Loucy (cell line): Measurements from ENCODE around the gene LOXL4.

Experiments
- EZH2phosphoT487 ChIP-seq: fragments of 200-600 bp; IDR thresholded peaks from 2 replicates; pipeline ENCODE4 v1.6.1; 2018; ENCODE audit warnings: antibody characterized with exemption, mild to moderate bottlenecking, moderate library complexity, borderline replicate concordance
- TF ChIP-seq, protein P1 (sequence below): fragments of 200-600 bp; sonication (generic); conservative IDR thresholded peaks from 2 replicates; pipeline ENCODE4 v1.5.1; 2014; ENCODE audit warnings: mild to moderate bottlenecking, antibody characterized with exemption, low read length

DNA sequence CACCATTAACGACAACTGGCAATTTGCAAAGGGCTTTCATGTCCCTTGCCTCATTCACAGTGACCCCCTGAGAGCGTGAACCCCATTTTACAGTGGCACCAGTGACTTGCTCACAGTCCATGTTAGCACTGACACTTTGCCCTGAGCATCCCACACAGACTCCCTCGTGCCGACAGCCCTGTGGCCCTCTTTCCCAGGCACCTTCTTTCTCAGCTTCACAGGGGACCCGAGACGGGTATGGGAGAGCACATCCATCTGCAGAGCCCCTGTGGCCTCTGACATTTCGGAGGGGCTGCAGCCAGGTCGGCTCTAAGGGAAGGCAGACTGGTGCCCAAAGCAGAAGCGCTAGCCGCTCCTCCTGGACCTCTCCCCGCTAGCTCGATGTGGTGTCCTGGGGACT, 10.8 kb downstream of the LOXL4 start:
- TF ChIP-seq, protein P1, sequence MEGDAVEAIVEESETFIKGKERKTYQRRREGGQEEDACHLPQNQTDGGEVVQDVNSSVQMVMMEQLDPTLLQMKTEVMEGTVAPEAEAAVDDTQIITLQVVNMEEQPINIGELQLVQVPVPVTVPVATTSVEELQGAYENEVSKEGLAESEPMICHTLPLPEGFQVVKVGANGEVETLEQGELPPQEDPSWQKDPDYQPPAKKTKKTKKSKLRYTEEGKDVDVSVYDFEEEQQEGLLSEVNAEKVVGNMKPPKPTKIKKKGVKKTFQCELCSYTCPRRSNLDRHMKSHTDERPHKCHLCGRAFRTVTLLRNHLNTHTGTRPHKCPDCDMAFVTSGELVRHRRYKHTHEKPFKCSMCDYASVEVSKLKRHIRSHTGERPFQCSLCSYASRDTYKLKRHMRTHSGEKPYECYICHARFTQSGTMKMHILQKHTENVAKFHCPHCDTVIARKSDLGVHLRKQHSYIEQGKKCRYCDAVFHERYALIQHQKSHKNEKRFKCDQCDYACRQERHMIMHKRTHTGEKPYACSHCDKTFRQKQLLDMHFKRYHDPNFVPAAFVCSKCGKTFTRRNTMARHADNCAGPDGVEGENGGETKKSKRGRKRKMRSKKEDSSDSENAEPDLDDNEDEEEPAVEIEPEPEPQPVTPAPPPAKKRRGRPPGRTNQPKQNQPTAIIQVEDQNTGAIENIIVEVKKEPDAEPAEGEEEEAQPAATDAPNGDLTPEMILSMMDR, result no peak
- TF ChIP-seq EZH2phosphoT487, result no peak
